OCI-LY7 (cell line): ENCODE results near the gene SLC43A1. TPM values are rescaled to one million over a fixed set of nuclear protein-coding genes. Genes with fewer than 3 reads are reported as not detected.

Experiments
- BruUV-seq: library from RNA; stranded (reverse); fragments of 400-500 nt; replicated peaks from 2 replicates; lab custom pipeline; 2021; lab: Mats Ljungman, UMichigan
- CTCF ChIA-PET: fragments of 300-600 bp; sonication (Branson Sonifier 250); formaldehyde crosslinking; loops from one replicate; lab custom pipeline; 2022; ENCODE audit warnings: antibody characterized with exemption; ENCODE audit not compliant: unreplicated experiment; lab: Charles Lee
- POLR2A ChIA-PET: fragments of 300-600 bp; sonication (Branson Sonifier 250); formaldehyde crosslinking; loops from one replicate; lab custom pipeline; 2022; ENCODE audit warnings: antibody characterized with exemption; lab: Charles Lee
- DNase-seq: peaks from one replicate; pipeline ENCODE4 v3.0.0-alpha.2; 2015; ENCODE audit warnings: low spot score
- H2AFZ ChIP-seq: fragments of 200-600 bp; sonication (generic), shearing (Covaris generic); 2 replicates; pipeline ENCODE4 v1.6.1; 2014; ENCODE audit warnings: mild to moderate bottlenecking, antibody characterized with exemption, low read length, moderate library complexity
- H3K27ac ChIP-seq: fragments of 200-600 bp; sonication (generic); 2 replicates; pipeline ENCODE4 v1.5.1; 2014; ENCODE audit warnings: mixed run types, low read depth, mild to moderate bottlenecking, moderate library complexity, low read length, inconsistent platforms; ENCODE audit not compliant: poor library complexity, severe bottlenecking
- H3K36me3 ChIP-seq: fragments of 200-600 bp; sonication (generic); 2 replicates; pipeline ENCODE4 v1.6.1; 2014; ENCODE audit warnings: mild to moderate bottlenecking, antibody characterized with exemption, low read length, moderate library complexity, mixed read lengths; ENCODE audit not compliant: insufficient read depth
- H3K4me1 ChIP-seq: fragments of 200-600 bp; sonication (generic); 2 replicates; pipeline ENCODE4 v1.5.1; 2014; ENCODE audit warnings: mild to moderate bottlenecking, low read length; ENCODE audit not compliant: insufficient read depth, poor library complexity, severe bottlenecking
- H3K4me2 ChIP-seq: fragments of 200-600 bp; sonication (generic); 2 replicates; pipeline ENCODE4 v1.6.1; 2014; ENCODE audit warnings: mild to moderate bottlenecking, low read length
- H3K4me3 ChIP-seq: fragments of 200-600 bp; sonication (generic); 2 replicates; pipeline ENCODE4 v1.5.1; 2014; ENCODE audit warnings: mild to moderate bottlenecking, low read depth, low read length; ENCODE audit not compliant: poor library complexity, severe bottlenecking
- H3K79me2 ChIP-seq: fragments of 200-600 bp; sonication (generic); 2 replicates; pipeline ENCODE4 v1.6.1; 2016; ENCODE audit warnings: low read depth, mild to moderate bottlenecking, low read length, moderate library complexity, mixed read lengths; ENCODE audit not compliant: insufficient read depth
- H3K9me2 ChIP-seq: fragments of 200-600 bp; sonication (generic); 2 replicates; pipeline ENCODE4 v1.6.1; 2016; ENCODE audit warnings: mild to moderate bottlenecking, low read length, mixed read lengths; ENCODE audit not compliant: insufficient read depth
- H3K9me3 ChIP-seq: fragments of 200-600 bp; sonication (generic); 2 replicates; pipeline ENCODE4 v1.6.1; 2014; ENCODE audit warnings: mild to moderate bottlenecking, mixed run types, low read length, mixed read lengths
- H4K20me1 ChIP-seq: fragments of 200-600 bp; sonication (generic); 2 replicates; pipeline ENCODE4 v1.6.1; 2014; ENCODE audit warnings: mild to moderate bottlenecking, antibody characterized with exemption, low read length, moderate library complexity, mixed read lengths; ENCODE audit not compliant: insufficient read depth
- CTCF ChIP-seq: fragments of 200-600 bp; sonication (generic); conservative IDR thresholded peaks from 2 replicates; pipeline ENCODE4 v1.5.1; 2014; ENCODE audit warnings: mild to moderate bottlenecking, antibody characterized with exemption, low read length, moderate library complexity, mixed read lengths
- EZH2phosphoT487 ChIP-seq: fragments of 200-600 bp; sonication (generic); IDR thresholded peaks from 2 replicates; pipeline ENCODE4 v1.6.1; 2018; ENCODE audit warnings: low read depth, borderline replicate concordance, mild to moderate bottlenecking, mixed run types, antibody characterized with exemption, low read length, moderate library complexity, mixed read lengths
- intact Hi-C: fragments of 100-400 bp; cut with micrococcal nuclease; formaldehyde crosslinking; loops from one replicate; pipeline ENCODE4 v1.10.0; 2022; ENCODE audit not compliant: unreplicated experiment
- total RNA-seq, 2 experiments: library from RNA; depleted of rRNA in 1 of 2; stranded (reverse); fragments of >200 nt in 1 of 2; shearing (Covaris generic) in 1 of 2; gene quantifications; 2 replicates each; pipeline ENCODE4 v1.2.3, GENCODE V29; 2014 to 2022

SLC43A1 gene
- total RNA-seq, 2 experiments from 2014 or later = 61.1 to 78.6 TPM

DNA sequence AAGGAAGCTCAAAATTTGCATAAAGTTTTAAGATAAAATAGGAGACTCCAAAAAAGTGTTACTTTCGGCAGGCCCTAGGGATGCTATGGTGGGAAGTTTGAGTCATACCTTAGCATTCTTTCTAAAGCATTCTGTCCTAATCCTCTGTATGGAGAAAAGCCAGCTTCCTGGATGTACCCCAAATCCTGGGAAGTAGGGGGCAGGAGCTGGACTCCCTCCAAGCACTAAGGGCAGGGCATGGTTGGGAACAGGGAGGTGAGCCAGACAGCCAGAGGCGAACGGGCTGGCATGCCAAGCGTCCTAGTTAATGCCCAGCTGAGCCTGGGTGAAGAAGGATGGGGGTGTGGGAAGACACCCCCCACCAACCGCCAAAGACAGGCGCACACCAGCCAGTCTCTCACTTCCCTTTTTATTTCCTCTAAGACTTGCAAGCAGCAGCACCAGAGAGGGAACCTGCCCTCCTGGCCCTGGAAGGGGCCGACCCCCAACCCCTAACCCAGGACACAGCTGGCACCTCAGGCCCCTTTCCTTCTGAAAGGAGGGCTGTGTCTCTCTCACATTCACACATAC is 31.3 kb downstream of the SLC43A1 start:
- ChIA-PET CTCF (interaction anchor here (0.6 to 1.9 kb wide), 5 partner anchors 9 to 33 kb away, joined by 3 to 18 read pairs (median 6); no protein-coding TSS in a partner anchor), POLR2A (interaction anchor here (0.6 to 1.7 kb wide), 7 partner anchors 9 to 49 kb away, joined by 3 to 8 read pairs (median 4); partner anchors contain the start of gene SLC43A1)
- Histone ChIP-seq H3K4me3 (peak overlapping the region; percentile 52), H3K4me1 (peaks cover 63% of the 10 kb centered on the region), H3K9me2 (no peaks in the 10 kb centered on the region), H3K79me2 (no peaks in the 10 kb centered on the region), H3K36me3 (peaks cover 53% of the 10 kb centered on the region), H4K20me1 (no peaks in the 10 kb centered on the region), H3K27ac (peak overlapping the region; percentile 65), H3K9me3 (no peaks in the 10 kb centered on the region), H3K4me2 (peak overlapping the region; percentile 74), H2AFZ (no peak overlapping the region; the same call in 1 of the 2 replicates)
- TF ChIP-seq CTCF = no peak
- no peak for TF ChIP-seq EZH2phosphoT487
- BruUV-seq = no TSS peak
- peak; percentile 79 for DNase-seq
- intact Hi-C loops = no loop called here

DNA sequence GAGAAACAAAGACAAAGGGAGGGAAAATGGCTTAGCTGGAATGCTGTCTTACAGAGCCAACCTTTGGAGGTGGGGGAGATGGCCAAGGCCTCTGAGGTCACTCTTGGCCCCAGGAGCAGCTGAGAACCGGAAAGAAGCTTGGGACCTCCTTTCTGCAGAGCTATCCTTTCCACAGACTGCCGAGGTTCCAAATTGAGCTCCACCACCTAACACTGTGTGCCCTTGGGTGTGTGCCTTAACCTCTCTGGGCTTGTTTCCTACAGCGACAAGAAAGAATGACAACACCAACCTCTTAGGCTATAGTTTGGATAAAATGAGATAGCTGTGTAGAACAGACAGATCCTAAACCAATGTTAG is 32.0 kb downstream of the SLC43A1 start:
- Histone ChIP-seq H2AFZ (peak overlapping the region; percentile 10; the same call in 1 of the 2 replicates), H3K79me2 (no peaks in the 10 kb centered on the region), H3K36me3 (peaks cover 46% of the 10 kb centered on the region), H3K27ac (peak overlapping the region; percentile 65), H3K4me3 (peak overlapping the region; percentile 49), H3K9me3 (no peaks in the 10 kb centered on the region), H3K4me2 (peak overlapping the region; percentile 74), H3K9me2 (no peaks in the 10 kb centered on the region), H4K20me1 (no peaks in the 10 kb centered on the region), H3K4me1 (peaks cover 67% of the 10 kb centered on the region)
- POLR2A ChIA-PET = interaction anchor here (0.5 to 1.7 kb wide), 8 partner anchors 9 to 1617 kb away, joined by 3 to 8 read pairs (median 4); partner anchors contain the start of gene SLC43A1
- no peak for DNase-seq
- no TSS peak for BruUV-seq
- CTCF ChIA-PET = interaction anchor here (1.0 to 1.9 kb wide), 3 partner anchors 10 to 34 kb away, joined by 3 to 18 read pairs (median 14); no protein-coding TSS in a partner anchor
- no peak for TF ChIP-seq EZH2phosphoT487
- no peak for TF ChIP-seq CTCF
- intact Hi-C loops = no loop called here
